Neural crest cell (in vitro differentiated cells): ENCODE measurements around the gene TASOR2. TPM values are rescaled to one million over a fixed set of nuclear protein-coding genes. Genes with fewer than 3 reads are reported as not detected.

Experiments used
- DNase-seq: peaks from one replicate; pipeline ENCODE4 v3.0.0; 2021; ENCODE audit warnings: low read depth, mixed read lengths, low spot score
- H3K27ac Mint-ChIP-seq: one replicate; pipeline ENCODE4 v1.8.0; 2021; ENCODE audit warnings: mild to moderate bottlenecking, mixed read lengths; ENCODE audit not compliant: unreplicated experiment
- H3K27me3 Mint-ChIP-seq: 2 replicates; pipeline ENCODE4 v1.8.0; 2021; ENCODE audit warnings: low read depth, mild to moderate bottlenecking, mixed read lengths
- H3K36me3 Mint-ChIP-seq: 2 replicates; pipeline ENCODE4 v1.8.0; 2021; ENCODE audit warnings: low read depth, mild to moderate bottlenecking, mixed read lengths
- H3K4me1 Mint-ChIP-seq: 2 replicates; pipeline ENCODE4 v1.8.0; 2021; ENCODE audit warnings: mixed read lengths
- H3K4me3 Mint-ChIP-seq: one replicate; pipeline ENCODE4 v1.8.0; 2021; ENCODE audit warnings: mild to moderate bottlenecking, mixed read lengths
- H3K9me3 Mint-ChIP-seq: 2 replicates; pipeline ENCODE4 v1.8.0; 2021; ENCODE audit warnings: mixed read lengths
- CTCF ChIP-seq: fragments of 200-600 bp; sonication (generic); conservative IDR thresholded peaks from 2 replicates; pipeline ENCODE4 v1.5.0; 2021; ENCODE audit warnings: antibody characterized with exemption, mild to moderate bottlenecking
- total RNA-seq: library from RNA; stranded (reverse); gene quantifications from 2 replicates; pipeline ENCODE4 v1.2.1, GENCODE V29; 2021

The TASOR2 gene
- total RNA-seq, 1 donor from 2014 or later, result 49.1 TPM

GRCh38 chr10:5663692-5664427 lies 20.8 kb upstream of the TASOR2 start:
- no peak for DNase-seq
- peak overlapping the region; percentile 73 for H3K4me3 Mint-ChIP-seq
- H3K27ac Mint-ChIP-seq, result no peak overlapping the region
- no peaks in the 10 kb centered on the region for H3K36me3 Mint-ChIP-seq
- no peaks in the 10 kb centered on the region for H3K9me3 Mint-ChIP-seq
- TF ChIP-seq CTCF, result no peak
- H3K27me3 Mint-ChIP-seq, result peaks cover 5% of the 10 kb centered on the region
- H3K4me1 Mint-ChIP-seq, result peaks cover 53% of the 10 kb centered on the region

- no peaks in the 10 kb centered on the region for H3K36me3 Mint-ChIP-seq
- peaks cover 8% of the 10 kb centered on the region for H3K27me3 Mint-ChIP-seq
- no peaks in the 10 kb centered on the region for H3K9me3 Mint-ChIP-seq
- no peak for DNase-seq
- H3K4me3 Mint-ChIP-seq, result peak overlapping the region; percentile 66
- no peak overlapping the region for H3K27ac Mint-ChIP-seq
- H3K4me1 Mint-ChIP-seq, result peaks cover 38% of the 10 kb centered on the region
- no peak for TF ChIP-seq CTCF
Measured at GRCh38 chr10:5665373-5666007, 19.1 kb upstream of the TASOR2 start.

GRCh38 chr10:5666008-5666840 lies 18.4 kb upstream of the TASOR2 start, which contains the start of gene ASB13:
ASB13 (minus strand) TSS chr10:5666595; CDS start chr10:5666551, 44 bp downstream.
- Mint-ChIP-seq H3K9me3 (no peaks in the 10 kb centered on the region), H3K27ac (peak within 1 kb of the TSS; percentile 71), H3K27me3 (peaks cover 8% of the 10 kb centered on the region), H3K4me1 (peaks cover 31% of the 10 kb centered on the region), H3K4me3 (peak within 1 kb of the TSS; percentile 94), H3K36me3 (no peaks in the 10 kb centered on the region)
- DNase-seq, result peak; percentile 52
- TF ChIP-seq CTCF, result no peak

GRCh38 chr10:5666841-5667630 lies 17.6 kb upstream of the TASOR2 start:
- Mint-ChIP-seq H3K27ac (peak overlapping the region; percentile 71), H3K27me3 (peaks cover 8% of the 10 kb centered on the region), H3K9me3 (no peaks in the 10 kb centered on the region), H3K4me1 (peaks cover 31% of the 10 kb centered on the region), H3K4me3 (peak overlapping the region; percentile 94), H3K36me3 (no peaks in the 10 kb centered on the region)
- TF ChIP-seq CTCF, result no peak
- DNase-seq, result no peak

GRCh38 chr10:5668429-5668828 lies 16.2 kb upstream of the TASOR2 start:
- no peak for TF ChIP-seq CTCF
- Mint-ChIP-seq H3K9me3 (no peaks in the 10 kb centered on the region), H3K27me3 (peaks cover 8% of the 10 kb centered on the region), H3K27ac (no peak overlapping the region), H3K4me3 (no peak overlapping the region), H3K4me1 (peaks cover 23% of the 10 kb centered on the region), H3K36me3 (no peaks in the 10 kb centered on the region)
- no peak for DNase-seq
